IMR-90 (cell line): ENCODE data around the gene NSMCE3.

Experiments used
- BHLHE40 ChIP-seq: fragments of 150-350 bp; IDR thresholded peaks from 2 replicates; pipeline ENCODE4 v1.6.1; 2016; ENCODE audit warnings: mild to moderate bottlenecking, low read depth, low read length
- CEBPB ChIP-seq: IDR thresholded peaks from 2 replicates; pipeline ENCODE4 v1.6.1; 2012; ENCODE audit warnings: low read depth, low read length, improper control_type of control experiment
- CHD1 ChIP-seq: IDR thresholded peaks from 2 replicates; pipeline ENCODE4 v1.6.1; 2012; ENCODE audit warnings: low read depth, low read length, improper control_type of control experiment
- FOS ChIP-seq: fragments of 150-350 bp; IDR thresholded peaks from 2 replicates; pipeline ENCODE4 v1.6.1; 2016; ENCODE audit warnings: low read depth, low read length
- MAZ ChIP-seq: IDR thresholded peaks from 2 replicates; pipeline ENCODE4 v1.6.1; 2012; ENCODE audit warnings: low read depth, mild to moderate bottlenecking, low read length, improper control_type of control experiment, moderate library complexity, borderline replicate concordance
- MXI1 ChIP-seq: IDR thresholded peaks from 2 replicates; pipeline ENCODE4 v1.6.1; 2012; ENCODE audit warnings: low read depth, mild to moderate bottlenecking, low read length, moderate library complexity, borderline replicate concordance
- NFE2L2 ChIP-seq: fragments of 150-350 bp; IDR thresholded peaks from 2 replicates; pipeline ENCODE4 v1.6.1; 2016; ENCODE audit warnings: low read depth, mild to moderate bottlenecking, low read length
- POLR2A ChIP-seq: IDR thresholded peaks from 2 replicates; pipeline ENCODE4 v1.6.1; 2012; ENCODE audit warnings: mild to moderate bottlenecking, low read depth, low read length
- RAD21 ChIP-seq: IDR thresholded peaks from 2 replicates; pipeline ENCODE4 v1.6.1; 2012; ENCODE audit warnings: low read length, improper control_type of control experiment
- RFX5 ChIP-seq: IDR thresholded peaks from 2 replicates; pipeline ENCODE4 v1.8.0; 2012; ENCODE audit warnings: low read depth, mild to moderate bottlenecking, low read length, moderate library complexity
- SMC3 ChIP-seq: fragments of 150-350 bp; IDR thresholded peaks from 2 replicates; pipeline ENCODE4 v1.6.1; 2016; ENCODE audit warnings: low read depth, mild to moderate bottlenecking, antibody characterized with exemption, low read length, moderate library complexity
- TF ChIP-seq, protein P1 (sequence below): conservative IDR thresholded peaks from 2 replicates; pipeline ENCODE4 v1.5.1; 2012; ENCODE audit warnings: mild to moderate bottlenecking, low read depth, low read length, improper control_type of control experiment
- TF ChIP-seq, protein P2 (sequence below): fragments of 150-350 bp; IDR thresholded peaks from 2 replicates; pipeline ENCODE4 v1.6.1; 2017; ENCODE audit warnings: mild to moderate bottlenecking, antibody characterized with exemption, low read length, low read depth
- TF ChIP-seq, protein P3 (sequence below): fragments of 150-350 bp; IDR thresholded peaks from 2 replicates; pipeline ENCODE4 v1.6.1; 2016; ENCODE audit warnings: low read depth, mild to moderate bottlenecking, low read length, moderate library complexity, borderline replicate concordance

DNA sequence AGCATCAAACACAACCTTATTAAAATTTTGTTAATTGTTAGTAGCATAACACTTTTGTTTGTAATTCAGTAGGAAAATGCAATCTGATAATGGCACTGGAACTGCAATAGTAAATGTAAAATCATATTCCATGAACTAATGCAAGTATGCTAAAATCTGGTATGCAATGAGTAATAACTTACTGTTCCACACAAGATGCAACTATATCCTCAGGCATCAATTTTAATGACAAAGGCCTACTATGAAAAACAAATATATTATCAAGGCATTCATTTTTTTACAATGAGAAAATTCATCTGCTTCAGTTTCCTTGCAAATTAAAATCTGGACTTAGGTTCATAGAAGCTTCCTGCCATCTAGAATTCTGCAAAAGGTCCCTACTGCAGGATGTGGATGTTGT lies 1.4 kb upstream of the NSMCE3 start:
- TF ChIP-seq RAD21 (no peak), POLR2A (no peak), SMC3 (no peak), CHD1 (no peak), NFE2L2 (no peak), FOS (no peak), MAZ (no peak), MXI1 (no peak), BHLHE40 (no peak), CEBPB (no peak), RFX5 (no peak)
- TF ChIP-seq, protein P1, sequence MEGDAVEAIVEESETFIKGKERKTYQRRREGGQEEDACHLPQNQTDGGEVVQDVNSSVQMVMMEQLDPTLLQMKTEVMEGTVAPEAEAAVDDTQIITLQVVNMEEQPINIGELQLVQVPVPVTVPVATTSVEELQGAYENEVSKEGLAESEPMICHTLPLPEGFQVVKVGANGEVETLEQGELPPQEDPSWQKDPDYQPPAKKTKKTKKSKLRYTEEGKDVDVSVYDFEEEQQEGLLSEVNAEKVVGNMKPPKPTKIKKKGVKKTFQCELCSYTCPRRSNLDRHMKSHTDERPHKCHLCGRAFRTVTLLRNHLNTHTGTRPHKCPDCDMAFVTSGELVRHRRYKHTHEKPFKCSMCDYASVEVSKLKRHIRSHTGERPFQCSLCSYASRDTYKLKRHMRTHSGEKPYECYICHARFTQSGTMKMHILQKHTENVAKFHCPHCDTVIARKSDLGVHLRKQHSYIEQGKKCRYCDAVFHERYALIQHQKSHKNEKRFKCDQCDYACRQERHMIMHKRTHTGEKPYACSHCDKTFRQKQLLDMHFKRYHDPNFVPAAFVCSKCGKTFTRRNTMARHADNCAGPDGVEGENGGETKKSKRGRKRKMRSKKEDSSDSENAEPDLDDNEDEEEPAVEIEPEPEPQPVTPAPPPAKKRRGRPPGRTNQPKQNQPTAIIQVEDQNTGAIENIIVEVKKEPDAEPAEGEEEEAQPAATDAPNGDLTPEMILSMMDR, result no peak
- TF ChIP-seq, protein P2, sequence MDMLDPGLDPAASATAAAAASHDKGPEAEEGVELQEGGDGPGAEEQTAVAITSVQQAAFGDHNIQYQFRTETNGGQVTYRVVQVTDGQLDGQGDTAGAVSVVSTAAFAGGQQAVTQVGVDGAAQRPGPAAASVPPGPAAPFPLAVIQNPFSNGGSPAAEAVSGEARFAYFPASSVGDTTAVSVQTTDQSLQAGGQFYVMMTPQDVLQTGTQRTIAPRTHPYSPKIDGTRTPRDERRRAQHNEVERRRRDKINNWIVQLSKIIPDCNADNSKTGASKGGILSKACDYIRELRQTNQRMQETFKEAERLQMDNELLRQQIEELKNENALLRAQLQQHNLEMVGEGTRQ, result no peak
- TF ChIP-seq, protein P3, sequence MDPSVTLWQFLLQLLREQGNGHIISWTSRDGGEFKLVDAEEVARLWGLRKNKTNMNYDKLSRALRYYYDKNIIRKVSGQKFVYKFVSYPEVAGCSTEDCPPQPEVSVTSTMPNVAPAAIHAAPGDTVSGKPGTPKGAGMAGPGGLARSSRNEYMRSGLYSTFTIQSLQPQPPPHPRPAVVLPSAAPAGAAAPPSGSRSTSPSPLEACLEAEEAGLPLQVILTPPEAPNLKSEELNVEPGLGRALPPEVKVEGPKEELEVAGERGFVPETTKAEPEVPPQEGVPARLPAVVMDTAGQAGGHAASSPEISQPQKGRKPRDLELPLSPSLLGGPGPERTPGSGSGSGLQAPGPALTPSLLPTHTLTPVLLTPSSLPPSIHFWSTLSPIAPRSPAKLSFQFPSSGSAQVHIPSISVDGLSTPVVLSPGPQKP, result no peak
